Measurements from ENCODE around the gene SBF2.

The SBF2 gene

GRCh38 chr11:9736365-9736764 is 557.7 kb downstream of the SBF2 start:
- no peak for DNase-seq

DNA sequence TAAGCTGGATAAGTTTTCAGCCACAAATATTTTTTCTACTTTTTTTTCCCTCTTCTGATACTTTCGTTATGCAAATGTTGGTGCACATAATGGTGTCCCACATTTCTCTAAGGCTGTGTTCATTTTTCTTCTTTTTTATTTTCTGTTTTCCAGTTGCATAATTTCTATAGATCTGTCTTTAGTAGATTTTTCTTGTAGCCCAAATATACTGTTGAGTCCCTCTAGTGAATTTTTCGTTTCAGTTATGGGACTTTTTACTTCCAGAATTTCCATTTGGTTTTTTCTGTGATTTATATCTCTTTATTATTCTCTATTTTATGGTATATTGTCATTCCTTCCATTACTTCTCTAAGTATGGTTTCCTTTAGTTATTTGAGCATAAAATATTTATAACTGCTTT is 558.1 kb downstream of the SBF2 start:
- DNase-seq, result no peak

GRCh38 chr11:9735236-9735635 is 558.8 kb downstream of the SBF2 start:
- no peak for DNase-seq

DNA sequence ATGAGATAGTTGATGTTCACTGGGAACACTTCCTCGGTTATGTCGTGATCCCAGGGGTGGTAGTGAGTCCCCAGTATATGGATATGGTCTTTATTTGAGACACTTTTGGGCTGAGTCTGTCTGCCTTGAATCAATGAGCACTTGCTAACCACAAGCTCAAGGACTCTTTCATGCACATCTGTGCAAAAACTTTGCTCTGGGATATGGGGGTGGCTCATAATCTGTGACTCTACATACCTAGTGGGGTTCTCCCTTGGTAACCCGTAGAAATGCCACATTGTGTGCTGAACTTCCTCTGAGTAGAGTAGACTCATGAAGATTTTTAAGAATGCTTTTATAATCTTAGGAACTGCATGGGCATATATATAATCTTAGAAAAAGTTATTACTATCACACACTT is 560.8 kb downstream of the SBF2 start:
- no peak for DNase-seq

- DNase-seq, result no peak
These were observed 561.6 kb downstream of the SBF2 start for GRCh38 chr11:9732453-9732852.

GRCh38 chr11:9731256-9731655 is 562.8 kb downstream of the SBF2 start:
- no peak for DNase-seq

Measured in CD4-positive, alpha-beta T cell treated with Interleukin-21 for 1 hour (primary cell).